Loucy (cell line): Measurements from ENCODE around the gene TSPAN4.
A peak's percentile ranks its signal among the peaks of the same experiment; 100 is the strongest.

ENCODE experiments used
- H2AFZ ChIP-seq: fragments of 200-600 bp; sonication (generic); 2 replicates; pipeline ENCODE4 v1.6.0; 2016; ENCODE audit warnings: antibody characterized with exemption, mild to moderate bottlenecking, low read length, moderate library complexity
- H3F3A ChIP-seq: fragments of 200-600 bp; 2 replicates; pipeline ENCODE4 v1.6.0; 2016; ENCODE audit warnings: antibody characterized with exemption, low read depth, mild to moderate bottlenecking
- H3K27me3 ChIP-seq: fragments of 200-600 bp; sonication (generic); 2 replicates; pipeline ENCODE4 v1.6.1; 2014; ENCODE audit warnings: low read length, mild to moderate bottlenecking; ENCODE audit not compliant: insufficient read depth, poor library complexity, severe bottlenecking
- H3K36me3 ChIP-seq: fragments of 200-600 bp; sonication (generic); 2 replicates; pipeline ENCODE4 v1.6.1; 2016; ENCODE audit warnings: low read length; ENCODE audit not compliant: insufficient read depth
- H3K4me1 ChIP-seq: fragments of 200-600 bp; sonication (generic); 2 replicates; pipeline ENCODE4 v1.5.1; 2014; ENCODE audit warnings: low read length, mild to moderate bottlenecking; ENCODE audit not compliant: insufficient read depth, poor library complexity, severe bottlenecking
- H3K4me2 ChIP-seq: fragments of 200-600 bp; sonication (generic); 2 replicates; pipeline ENCODE4 v1.6.0; 2014; ENCODE audit warnings: antibody characterized with exemption, low read length, low read depth, mild to moderate bottlenecking; ENCODE audit not compliant: poor library complexity, severe bottlenecking
- H3K4me3 ChIP-seq: fragments of 200-600 bp; sonication (generic); 2 replicates; pipeline ENCODE4 v1.5.1; 2014; ENCODE audit warnings: low read length, mild to moderate bottlenecking, mixed read lengths; ENCODE audit not compliant: poor library complexity, severe bottlenecking
- H3K79me2 ChIP-seq: fragments of 200-600 bp; sonication (generic); 2 replicates; pipeline ENCODE4 v1.6.1; 2014; ENCODE audit warnings: low read length; ENCODE audit not compliant: insufficient read depth
- H3K9ac ChIP-seq: fragments of 200-600 bp; sonication (generic); 2 replicates; pipeline ENCODE4 v1.6.0; 2014; ENCODE audit warnings: mild to moderate bottlenecking, low read depth, low read length, moderate library complexity; ENCODE audit not compliant: poor library complexity, severe bottlenecking
- H3K9me2 ChIP-seq: fragments of 200-600 bp; sonication (generic); replicated peaks from 2 replicates; pipeline ENCODE4 v1.6.1; 2016; ENCODE audit warnings: low read depth, low read length, mixed read lengths
- H3K9me3 ChIP-seq: fragments of 200-600 bp; sonication (generic); 2 replicates; pipeline ENCODE4 v1.6.1; 2014; ENCODE audit warnings: mild to moderate bottlenecking, antibody characterized with exemption, low read length, low read depth; ENCODE audit not compliant: insufficient read depth
- H4K20me1 ChIP-seq: fragments of 200-600 bp; sonication (generic); 2 replicates; pipeline ENCODE4 v1.6.0; 2014; ENCODE audit warnings: antibody characterized with exemption, low read length, mild to moderate bottlenecking; ENCODE audit not compliant: insufficient read depth, poor library complexity, severe bottlenecking
- EZH2phosphoT487 ChIP-seq: fragments of 200-600 bp; IDR thresholded peaks from 2 replicates; pipeline ENCODE4 v1.6.1; 2018; ENCODE audit warnings: antibody characterized with exemption, mild to moderate bottlenecking, moderate library complexity, borderline replicate concordance
- TF ChIP-seq, protein P1 (sequence below): fragments of 200-600 bp; sonication (generic); conservative IDR thresholded peaks from 2 replicates; pipeline ENCODE4 v1.5.1; 2014; ENCODE audit warnings: mild to moderate bottlenecking, antibody characterized with exemption, low read length

TSPAN4 gene

DNA sequence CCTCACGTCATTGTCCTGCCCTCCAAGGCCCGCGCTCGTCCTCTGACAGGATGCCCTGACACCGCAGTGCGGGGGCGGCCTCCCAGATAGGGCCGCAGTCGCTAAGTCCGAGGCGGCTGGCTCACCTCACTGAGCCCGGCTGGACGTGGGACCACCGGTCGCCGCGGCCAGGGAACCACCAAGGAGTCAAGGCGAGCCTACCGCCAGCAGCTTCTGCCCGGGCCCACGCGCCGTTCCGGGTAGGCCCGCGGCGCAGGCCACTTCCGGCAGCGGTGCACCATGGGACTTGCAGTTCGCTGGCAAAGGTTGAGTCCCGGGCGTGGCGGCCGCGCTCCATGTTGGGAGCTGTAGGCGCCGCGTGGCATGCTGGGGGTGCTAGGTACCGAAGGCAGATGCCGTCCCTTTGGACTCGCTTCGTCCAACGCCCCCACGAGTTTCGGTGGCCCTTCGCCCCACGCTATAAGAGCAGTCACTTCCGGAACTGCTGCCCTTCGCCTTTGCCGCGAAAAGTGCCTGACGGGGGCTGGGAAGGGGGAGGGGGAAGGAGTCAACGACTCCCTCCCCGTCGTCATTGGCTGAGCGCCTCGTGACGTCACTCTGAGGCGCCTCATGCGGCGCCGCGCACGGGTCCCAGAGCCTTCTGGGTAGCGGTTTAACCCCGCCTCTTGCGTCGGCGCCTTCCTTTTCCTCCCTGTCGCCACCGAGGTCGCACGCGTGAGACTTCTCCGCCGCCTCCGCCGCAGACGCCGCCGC is 33.2 kb upstream of the TSPAN4 start, which contains the start of gene RPLP2:
Gene RPLP2, plus strand, starts transcription at position 681 of the 753 bp plus-strand sequence. CDS start 268 bp downstream, outside the sequence.
- Histone ChIP-seq H3K9me2 (no peaks in the 10 kb centered on the region), H4K20me1 (peaks cover 32% of the 10 kb centered on the region), H3K36me3 (peaks cover 20% of the 10 kb centered on the region; the same call in 1 of the 2 replicates), H3K4me1 (peaks cover 32% of the 10 kb centered on the region), H3K4me2 (peak within 1 kb of the TSS; percentile 94), H3K79me2 (peaks cover 58% of the 10 kb centered on the region), H3K4me3 (peak within 1 kb of the TSS; percentile 89), H3F3A (no peaks in the 10 kb centered on the region; the same call in 1 of the 2 replicates), H3K27me3 (peaks cover 5% of the 10 kb centered on the region), H3K9ac (peak within 1 kb of the TSS; percentile 93), H3K9me3 (no peaks in the 10 kb centered on the region), H2AFZ (peak within 1 kb of the TSS; percentile 86)
- no peak for TF ChIP-seq EZH2phosphoT487
- TF ChIP-seq, protein P1, sequence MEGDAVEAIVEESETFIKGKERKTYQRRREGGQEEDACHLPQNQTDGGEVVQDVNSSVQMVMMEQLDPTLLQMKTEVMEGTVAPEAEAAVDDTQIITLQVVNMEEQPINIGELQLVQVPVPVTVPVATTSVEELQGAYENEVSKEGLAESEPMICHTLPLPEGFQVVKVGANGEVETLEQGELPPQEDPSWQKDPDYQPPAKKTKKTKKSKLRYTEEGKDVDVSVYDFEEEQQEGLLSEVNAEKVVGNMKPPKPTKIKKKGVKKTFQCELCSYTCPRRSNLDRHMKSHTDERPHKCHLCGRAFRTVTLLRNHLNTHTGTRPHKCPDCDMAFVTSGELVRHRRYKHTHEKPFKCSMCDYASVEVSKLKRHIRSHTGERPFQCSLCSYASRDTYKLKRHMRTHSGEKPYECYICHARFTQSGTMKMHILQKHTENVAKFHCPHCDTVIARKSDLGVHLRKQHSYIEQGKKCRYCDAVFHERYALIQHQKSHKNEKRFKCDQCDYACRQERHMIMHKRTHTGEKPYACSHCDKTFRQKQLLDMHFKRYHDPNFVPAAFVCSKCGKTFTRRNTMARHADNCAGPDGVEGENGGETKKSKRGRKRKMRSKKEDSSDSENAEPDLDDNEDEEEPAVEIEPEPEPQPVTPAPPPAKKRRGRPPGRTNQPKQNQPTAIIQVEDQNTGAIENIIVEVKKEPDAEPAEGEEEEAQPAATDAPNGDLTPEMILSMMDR, result no peak

DNA sequence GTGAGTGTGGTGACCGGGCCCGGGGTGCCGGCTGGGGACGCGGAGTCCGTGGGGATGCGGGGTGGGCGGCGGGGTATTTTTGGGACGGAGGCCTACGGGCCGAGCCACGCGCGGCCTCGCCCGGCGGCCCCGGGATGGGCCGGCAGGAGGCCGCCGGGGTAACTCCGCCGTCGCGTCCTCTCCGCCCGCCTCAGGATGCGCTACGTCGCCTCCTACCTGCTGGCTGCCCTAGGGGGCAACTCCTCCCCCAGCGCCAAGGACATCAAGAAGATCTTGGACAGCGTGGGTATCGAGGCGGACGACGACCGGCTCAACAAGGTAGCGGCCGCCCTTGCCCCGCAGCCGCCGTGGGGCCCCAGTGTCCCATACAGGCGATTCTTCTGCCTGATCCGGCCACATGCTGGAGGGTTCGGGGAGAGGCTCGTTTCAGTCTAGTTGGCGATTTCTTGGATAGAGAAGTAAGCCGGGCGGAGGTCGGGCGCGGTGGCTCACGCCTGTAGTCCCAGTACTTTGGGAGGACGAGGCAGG is 32.5 kb upstream of the TSPAN4 start:
- peaks cover 55% of the 10 kb centered on the region for H3K79me2 ChIP-seq
- H3K9ac ChIP-seq, result peak overlapping the region; percentile 93
- peaks cover 30% of the 10 kb centered on the region for H4K20me1 ChIP-seq
- TF ChIP-seq, protein P1, result no peak
- TF ChIP-seq EZH2phosphoT487, result no peak
- H3K36me3 ChIP-seq, result peaks cover 20% of the 10 kb centered on the region; the same call in 1 of the 2 replicates
- peak overlapping the region; percentile 89 for H3K4me3 ChIP-seq
- H3K9me2 ChIP-seq, result no peaks in the 10 kb centered on the region
- no peak overlapping the region for H2AFZ ChIP-seq
- H3F3A ChIP-seq, result no peaks in the 10 kb centered on the region; the same call in 1 of the 2 replicates
- peaks cover 5% of the 10 kb centered on the region for H3K27me3 ChIP-seq
- H3K9me3 ChIP-seq, result no peaks in the 10 kb centered on the region
- peaks cover 28% of the 10 kb centered on the region for H3K4me1 ChIP-seq
- H3K4me2 ChIP-seq, result peak overlapping the region; percentile 84

DNA sequence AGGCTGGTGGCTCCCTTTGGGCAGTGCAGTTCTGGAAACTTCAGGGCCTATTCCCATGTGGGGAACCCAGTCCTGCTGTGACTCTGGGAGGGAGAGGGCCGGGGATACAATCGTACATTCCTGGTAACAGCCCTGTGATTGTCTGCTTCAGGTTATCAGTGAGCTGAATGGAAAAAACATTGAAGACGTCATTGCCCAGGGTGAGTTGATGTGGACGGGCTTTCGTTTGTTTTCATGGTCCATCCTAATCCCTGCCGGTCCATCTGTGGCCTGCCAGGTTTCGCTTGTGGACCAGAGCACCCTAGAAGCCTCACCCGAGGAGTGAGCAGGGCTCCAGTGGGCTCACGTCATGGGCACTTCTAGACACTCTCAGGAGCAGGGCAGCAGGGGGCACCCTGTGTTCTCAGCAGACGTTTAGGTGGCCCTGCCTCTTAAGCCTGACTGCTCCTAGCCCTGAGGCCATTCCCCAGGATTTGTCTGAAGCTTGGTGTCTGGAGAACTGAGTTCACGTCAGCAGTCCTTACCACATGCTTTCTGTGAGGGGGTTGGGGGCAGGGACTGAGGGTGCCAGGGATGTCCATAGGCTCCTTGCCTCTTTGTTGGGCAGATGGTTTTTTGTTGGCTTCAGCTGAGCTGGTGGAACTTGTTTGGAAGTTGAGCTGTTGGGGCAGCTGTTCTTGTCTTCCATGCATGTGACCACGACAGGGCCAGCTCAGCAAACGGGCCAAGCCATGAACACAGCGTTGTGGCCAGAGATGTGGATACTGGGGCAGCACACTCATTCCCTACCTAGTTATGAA is 31.0 kb upstream of the TSPAN4 start:
- Histone ChIP-seq H3K27me3 (peaks cover 5% of the 10 kb centered on the region), H3K4me2 (peak overlapping the region; percentile 84), H3K79me2 (peaks cover 55% of the 10 kb centered on the region), H3F3A (no peaks in the 10 kb centered on the region), H3K9me3 (no peaks in the 10 kb centered on the region), H2AFZ (no peak overlapping the region), H3K9ac (peak overlapping the region; percentile 93), H3K4me3 (peak overlapping the region; percentile 89), H4K20me1 (peaks cover 30% of the 10 kb centered on the region), H3K9me2 (no peaks in the 10 kb centered on the region), H3K4me1 (peaks cover 24% of the 10 kb centered on the region), H3K36me3 (peaks cover 20% of the 10 kb centered on the region; the same call in 1 of the 2 replicates)
- TF ChIP-seq EZH2phosphoT487, result no peak
- TF ChIP-seq, protein P1, result peak; percentile 39
